ENCODE results near the gene SORD.
"Not testable (repeated sequence)": the region's sequence is repeated elsewhere in the genome, so short reads cannot be mapped to it uniquely, and the experiment has no call there.

The SORD gene

GRCh38 chr15:45025627-45026026 is 2.6 kb downstream of the SORD start:
- DNase-seq = not testable (repeated sequence)

- no peak for DNase-seq
Observed at GRCh38 chr15:45026651-45027190, 3.7 kb downstream of the SORD start.

GRCh38 chr15:45027220-45027619 is 4.2 kb downstream of the SORD start:
- DNase-seq = no peak

- DNase-seq = no peak
Observed at GRCh38 chr15:45030743-45031142, 7.7 kb downstream of the SORD start.

GRCh38 chr15:45031522-45032028 is 8.6 kb downstream of the SORD start:
- not testable (repeated sequence) for DNase-seq

GRCh38 chr15:45032501-45032900 is 9.5 kb downstream of the SORD start:
- DNase-seq = not testable (repeated sequence)

- DNase-seq = not testable (repeated sequence)
Observed at GRCh38 chr15:45034087-45034486, 11.1 kb downstream of the SORD start.

GRCh38 chr15:45034600-45035375 is 11.8 kb downstream of the SORD start:
- DNase-seq = not testable (repeated sequence)

- DNase-seq = peak; percentile 28 to 73 (median 47)
Observed at GRCh38 chr15:45036812-45037781, 14.1 kb downstream of the SORD start.

GRCh38 chr15:45037936-45038335 is 14.9 kb downstream of the SORD start:
- DNase-seq = no peak

- not testable (repeated sequence) for DNase-seq
Observed at GRCh38 chr15:45040396-45040795, 17.4 kb downstream of the SORD start.

GRCh38 chr15:45041538-45041937 is 18.5 kb downstream of the SORD start:
- DNase-seq = not testable (repeated sequence)

GRCh38 chr15:45042859-45043258 is 19.9 kb downstream of the SORD start:
- not testable (repeated sequence) for DNase-seq

- DNase-seq = not testable (repeated sequence)
Observed at GRCh38 chr15:45044270-45044669, 21.3 kb downstream of the SORD start.

- not testable (repeated sequence) for DNase-seq
Observed at GRCh38 chr15:45048449-45048793, 25.4 kb downstream of the SORD start.

GRCh38 chr15:45048794-45049631 is 26.0 kb downstream of the SORD start:
- peak in 1 of 5 experiments; percentile 45 for DNase-seq

- DNase-seq = no peak
Observed at GRCh38 chr15:45050587-45050986, 27.6 kb downstream of the SORD start.

GRCh38 chr15:45052676-45053075 is 29.7 kb downstream of the SORD start:
- not testable (repeated sequence) for DNase-seq

- DNase-seq = not testable (repeated sequence)
Observed at GRCh38 chr15:45058690-45059675, 36.0 kb downstream of the SORD start.

- not testable (repeated sequence) for DNase-seq
Observed at GRCh38 chr15:45062301-45062700, 39.3 kb downstream of the SORD start.

- no peak for DNase-seq
Observed at GRCh38 chr15:45064386-45064785, 41.4 kb downstream of the SORD start.
